GM23338 (cell line): Measurements from ENCODE around the gene GHRHR. TPM values are rescaled to one million over a fixed set of nuclear protein-coding genes. Genes with fewer than 3 reads are reported as not detected.

Experiments
- ATAC-seq: fragments of 200-7000 bp; cut with Tn5 transposase; 3 replicates; pipeline ENCODE4 v1.9.1; 2020
- DNase-seq: peaks from one replicate; pipeline ENCODE4 v3.0.0-alpha.2; 2015; ENCODE audit warnings: low spot score
- H2AFZ ChIP-seq: fragments of 200-600 bp; sonication (generic); 2 replicates; pipeline ENCODE4 v1.8.0; 2016; ENCODE audit warnings: antibody characterized with exemption, mild to moderate bottlenecking, moderate library complexity
- H3F3A ChIP-seq: fragments of 200-600 bp; sonication (generic); replicated peaks from 2 replicates; pipeline ENCODE4 v1.8.0; 2017; ENCODE audit warnings: antibody characterized with exemption, mixed run types, low read depth
- H3K27ac ChIP-seq: fragments of 200-600 bp; sonication (generic); 2 replicates; pipeline ENCODE4 v1.6.1; 2016; ENCODE audit warnings: low read depth
- H3K27me3 ChIP-seq: fragments of 200-600 bp; sonication (generic); 2 replicates; pipeline ENCODE4 v1.8.0; 2016; ENCODE audit warnings: mild to moderate bottlenecking, mixed run types, moderate library complexity; ENCODE audit not compliant: insufficient read depth
- H3K36me3 ChIP-seq: fragments of 200-600 bp; sonication (generic); 2 replicates; pipeline ENCODE4 v1.8.0; 2016; ENCODE audit warnings: mild to moderate bottlenecking; ENCODE audit not compliant: insufficient read depth
- H3K4me1 ChIP-seq: fragments of 200-600 bp; sonication (generic); 2 replicates; pipeline ENCODE4 v1.8.0; 2016; ENCODE audit warnings: mild to moderate bottlenecking, moderate library complexity; ENCODE audit not compliant: insufficient read depth
- H3K4me2 ChIP-seq: fragments of 200-600 bp; sonication (generic); 2 replicates; pipeline ENCODE4 v1.7.1; 2017; ENCODE audit warnings: mixed run types
- H3K4me3 ChIP-seq: fragments of 200-600 bp; sonication (generic); 2 replicates; pipeline ENCODE4 v1.6.1; 2016; ENCODE audit warnings: mixed run types
- H3K79me2 ChIP-seq: fragments of 200-600 bp; sonication (generic); replicated peaks from 2 replicates; pipeline ENCODE4 v1.8.0; 2017; ENCODE audit warnings: mild to moderate bottlenecking; ENCODE audit not compliant: insufficient read depth
- H3K9me2 ChIP-seq: fragments of 200-600 bp; sonication (generic); 2 replicates; pipeline ENCODE4 v1.8.0; 2017; ENCODE audit not compliant: insufficient read depth
- H4K20me1 ChIP-seq: fragments of 200-600 bp; sonication (generic); replicated peaks from 2 replicates; pipeline ENCODE4 v1.8.0; 2017; ENCODE audit warnings: mild to moderate bottlenecking; ENCODE audit not compliant: insufficient read depth
- H3K27ac Mint-ChIP-seq: 2 replicates; pipeline ENCODE4 v1.8.0; 2020; ENCODE audit warnings: inconsistent platforms, mild to moderate bottlenecking, moderate library complexity, mixed read lengths
- H3K27me3 Mint-ChIP-seq: 3 replicates; pipeline ENCODE4 v1.8.0; 2022; ENCODE audit warnings: low read depth, mild to moderate bottlenecking, moderate library complexity, mixed read lengths, inconsistent platforms; ENCODE audit not compliant: insufficient read depth, poor library complexity
- H3K36me3 Mint-ChIP-seq: 3 replicates; pipeline ENCODE4 v1.8.0; 2021; ENCODE audit warnings: low read depth, mild to moderate bottlenecking, inconsistent platforms, moderate library complexity, mixed read lengths
- H3K4me1 Mint-ChIP-seq: 3 replicates; pipeline ENCODE4 v1.8.0; 2020; ENCODE audit warnings: mild to moderate bottlenecking, inconsistent platforms, mixed read lengths
- H3K4me3 Mint-ChIP-seq: 3 replicates; pipeline ENCODE4 v1.8.0; 2021; ENCODE audit warnings: moderate library complexity, mild to moderate bottlenecking, inconsistent platforms, mixed read lengths
- H3K9me3 Mint-ChIP-seq: 3 replicates; pipeline ENCODE4 v1.8.0; 2020; ENCODE audit warnings: moderate library complexity, mild to moderate bottlenecking, inconsistent platforms, mixed read lengths
- CREB1 ChIP-seq: fragments of 250-450 bp; sonication (Bioruptor Pico); IDR thresholded peaks from 2 replicates; pipeline ENCODE4 v1.5.0; 2020; ENCODE audit warnings: low read depth, mild to moderate bottlenecking, moderate library complexity
- CTCF ChIP-seq, 2 experiments: fragments of 200-600 bp in 1 of 2; sonication (generic) in 1 of 2; conservative IDR thresholded peaks; 2 replicates each; pipeline versions ENCODE4 v1.5.1 to v1.6.1; 2016 to 2017; ENCODE audit warnings: antibody characterized with exemption in 2 of 2, low read depth in 2 of 2, mild to moderate bottlenecking in 2 of 2, moderate library complexity in 1 of 2
- ETS1 ChIP-seq: IDR thresholded peaks from 2 replicates; pipeline ENCODE4 v1.6.1; 2016; ENCODE audit warnings: antibody characterized with exemption
- EZH2 ChIP-seq: fragments of 200-600 bp; sonication (generic); IDR thresholded peaks from one replicate; pipeline ENCODE4 v1.8.0; 2017; ENCODE audit warnings: antibody characterized with exemption, mild to moderate bottlenecking, low read depth; ENCODE audit not compliant: unreplicated experiment
- EZH2phosphoT487 ChIP-seq: fragments of 200-600 bp; sonication (generic); IDR thresholded peaks from one replicate; pipeline ENCODE4 v1.8.1; 2018; ENCODE audit warnings: antibody characterized with exemption; ENCODE audit not compliant: unreplicated experiment
- JUNB ChIP-seq: IDR thresholded peaks from one replicate; pipeline ENCODE4 v1.6.1; 2016; ENCODE audit warnings: antibody characterized with exemption; ENCODE audit not compliant: unreplicated experiment
- NANOG ChIP-seq: IDR thresholded peaks from 2 replicates; pipeline ENCODE4 v1.6.1; 2016; ENCODE audit warnings: antibody characterized with exemption, borderline replicate concordance
- POLR2AphosphoS5 ChIP-seq: IDR thresholded peaks from 2 replicates; pipeline ENCODE4 v1.6.1; 2016; ENCODE audit warnings: antibody characterized with exemption, low read depth
- REST ChIP-seq: IDR thresholded peaks from one replicate; pipeline ENCODE4 v1.6.1; 2018; ENCODE audit warnings: antibody characterized with exemption; ENCODE audit not compliant: unreplicated experiment
- STAT1 ChIP-seq: IDR thresholded peaks from one replicate; pipeline ENCODE4 v1.6.1; 2016; ENCODE audit warnings: antibody characterized with exemption; ENCODE audit not compliant: unreplicated experiment
- ZNF114 ChIP-seq: fragments of 250-450 bp; sonication (Bioruptor Pico); IDR thresholded peaks from 2 replicates; pipeline ENCODE4 v1.5.0; 2020; ENCODE audit warnings: mild to moderate bottlenecking, moderate library complexity
- ZNF331 ChIP-seq: fragments of 250-450 bp; sonication (Bioruptor Pico); IDR thresholded peaks from 2 replicates; pipeline ENCODE4 v1.5.0; 2020; ENCODE audit warnings: low read depth, mild to moderate bottlenecking, moderate library complexity
- ZNF462 ChIP-seq: fragments of 250-450 bp; sonication (Bioruptor Pico); IDR thresholded peaks from 2 replicates; pipeline ENCODE4 v1.5.0; 2020; ENCODE audit warnings: mild to moderate bottlenecking, moderate library complexity
- polyA plus RNA-seq: library from polyadenylated mRNA; unstranded; fragments of >200 nt; fragmentation: Nextera tagmentation; extraction: Ambion mirVana; gene quantifications from 2 replicates; pipeline ENCODE4 v1.2.1, GENCODE V29; 2016
- total RNA-seq: library from RNA; depleted of rRNA; stranded (reverse); fragments of >200 nt; shearing (Covaris generic); gene quantifications from 2 replicates; pipeline ENCODE4 v1.2.3, GENCODE V29; 2014

Gene GHRHR
- total and polyA plus RNA-seq, 2 experiments from 2014 or later, result 2.2 TPM; not detected in 1

- no peaks in the 10 kb centered on the region for H3K9me3 Mint-ChIP-seq
- DNase-seq (no peak), ATAC-seq (no peak)
- no peaks in the 10 kb centered on the region for H3K9me2 ChIP-seq
- no peaks in the 10 kb centered on the region for H3K36me3 Mint-ChIP-seq
- H3K27me3 ChIP-seq, result no peaks in the 10 kb centered on the region
- peaks cover 12% of the 10 kb centered on the region for H3K27me3 Mint-ChIP-seq
- H3K4me3 Mint-ChIP-seq, result peak overlapping the region; percentile 15; the same call in 1 of the 3 replicates
- H3K4me3 ChIP-seq, result no peak overlapping the region
- H3K4me1 ChIP-seq, result peaks cover 11% of the 10 kb centered on the region
- H3K79me2 ChIP-seq, result no peaks in the 10 kb centered on the region
- TF ChIP-seq JUNB (no peak), CREB1 (CRISPR knock-in tag) (no peak), ZNF114 (no peak), EZH2 (no peak), STAT1 (no peak), CTCF (conservative IDR thresholded peaks at IDR 0.05; ENCODE audit: low read depth in 2 of 2) (no peak), POLR2AphosphoS5 (no peak), ETS1 (no peak), EZH2phosphoT487 (no peak), ZNF331 (CRISPR knock-in tag) (no peak), NANOG (no peak), ZNF462 (CRISPR knock-in tag) (no peak), REST (no peak)
- H3K27ac Mint-ChIP-seq, result peak overlapping the region; percentile 79
- H3K4me1 Mint-ChIP-seq, result peaks cover 30% of the 10 kb centered on the region
- no peaks in the 10 kb centered on the region for H3F3A ChIP-seq
- no peak overlapping the region for H2AFZ ChIP-seq
- H4K20me1 ChIP-seq, result no peaks in the 10 kb centered on the region
- no peaks in the 10 kb centered on the region for H3K36me3 ChIP-seq
- H3K4me2 ChIP-seq, result peak overlapping the region; percentile 57
- H3K27ac ChIP-seq, result no peak overlapping the region
Observed at GRCh38 chr7:31020161-31020560, 56.4 kb downstream of the GHRHR start.
